ENCODE results near the gene CHRM5.

GRCh38 chr15:34031987-34032760, 63.9 kb downstream of the CHRM5 start:
- no peak for TF ChIP-seq POLR2A (IDR thresholded peaks at IDR 0.05)
- TF ChIP-seq, protein P1, sequence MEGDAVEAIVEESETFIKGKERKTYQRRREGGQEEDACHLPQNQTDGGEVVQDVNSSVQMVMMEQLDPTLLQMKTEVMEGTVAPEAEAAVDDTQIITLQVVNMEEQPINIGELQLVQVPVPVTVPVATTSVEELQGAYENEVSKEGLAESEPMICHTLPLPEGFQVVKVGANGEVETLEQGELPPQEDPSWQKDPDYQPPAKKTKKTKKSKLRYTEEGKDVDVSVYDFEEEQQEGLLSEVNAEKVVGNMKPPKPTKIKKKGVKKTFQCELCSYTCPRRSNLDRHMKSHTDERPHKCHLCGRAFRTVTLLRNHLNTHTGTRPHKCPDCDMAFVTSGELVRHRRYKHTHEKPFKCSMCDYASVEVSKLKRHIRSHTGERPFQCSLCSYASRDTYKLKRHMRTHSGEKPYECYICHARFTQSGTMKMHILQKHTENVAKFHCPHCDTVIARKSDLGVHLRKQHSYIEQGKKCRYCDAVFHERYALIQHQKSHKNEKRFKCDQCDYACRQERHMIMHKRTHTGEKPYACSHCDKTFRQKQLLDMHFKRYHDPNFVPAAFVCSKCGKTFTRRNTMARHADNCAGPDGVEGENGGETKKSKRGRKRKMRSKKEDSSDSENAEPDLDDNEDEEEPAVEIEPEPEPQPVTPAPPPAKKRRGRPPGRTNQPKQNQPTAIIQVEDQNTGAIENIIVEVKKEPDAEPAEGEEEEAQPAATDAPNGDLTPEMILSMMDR (IDR thresholded peaks at IDR 0.05), result no peak
